ENCODE results near the gene ARAP1.
"Not testable (repeated sequence)": the region's sequence is repeated elsewhere in the genome, so short reads cannot be mapped to it uniquely, and the experiment has no call there.

ARAP1 gene

DNA sequence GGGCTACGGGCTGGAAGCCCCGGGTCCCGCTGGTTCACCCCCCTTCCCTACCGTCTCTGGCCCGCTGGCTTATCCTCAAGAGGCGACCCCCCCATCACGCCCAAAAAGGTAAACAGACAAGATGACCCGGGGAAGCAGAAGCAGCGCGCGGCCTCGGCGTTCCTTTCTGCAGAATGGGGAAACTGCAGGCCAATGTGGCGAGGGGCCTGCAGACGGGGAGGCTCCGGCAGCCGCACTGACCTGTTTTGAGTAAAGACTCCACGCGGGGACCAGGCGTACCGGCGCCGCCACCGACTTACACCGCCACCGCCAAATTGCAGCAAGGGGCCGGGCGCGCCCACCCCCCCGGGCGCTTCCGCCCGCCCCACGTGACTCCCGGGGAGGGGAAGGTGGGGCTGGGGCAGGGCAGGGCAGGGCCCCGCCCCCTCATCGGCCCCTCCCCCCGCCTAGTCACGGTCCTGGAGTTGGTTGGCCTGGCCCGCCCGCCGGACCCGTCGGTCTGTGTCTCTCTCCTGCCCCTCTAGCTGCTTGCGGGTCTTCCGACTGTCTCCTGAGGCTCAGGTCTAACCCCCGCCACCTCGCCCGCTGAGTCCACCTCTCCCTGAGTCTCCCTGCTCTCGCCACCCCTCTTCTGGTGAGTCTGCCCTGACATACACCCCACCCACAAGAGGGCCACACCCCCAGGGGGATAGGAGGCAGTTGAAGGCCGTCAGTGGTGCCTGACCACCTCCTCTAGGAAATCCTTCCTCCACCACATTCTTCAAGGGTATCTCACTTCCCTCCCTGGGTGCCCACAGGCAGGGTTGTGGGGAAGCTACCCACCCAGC lies at the start of gene ARAP1:
TSS of gene ARAP1 (minus strand) at position 321 of the 827 bp plus-strand sequence. CDS start 25,280 bp downstream, outside the sequence.
- peak; percentile 91 for DNase-seq

DNA sequence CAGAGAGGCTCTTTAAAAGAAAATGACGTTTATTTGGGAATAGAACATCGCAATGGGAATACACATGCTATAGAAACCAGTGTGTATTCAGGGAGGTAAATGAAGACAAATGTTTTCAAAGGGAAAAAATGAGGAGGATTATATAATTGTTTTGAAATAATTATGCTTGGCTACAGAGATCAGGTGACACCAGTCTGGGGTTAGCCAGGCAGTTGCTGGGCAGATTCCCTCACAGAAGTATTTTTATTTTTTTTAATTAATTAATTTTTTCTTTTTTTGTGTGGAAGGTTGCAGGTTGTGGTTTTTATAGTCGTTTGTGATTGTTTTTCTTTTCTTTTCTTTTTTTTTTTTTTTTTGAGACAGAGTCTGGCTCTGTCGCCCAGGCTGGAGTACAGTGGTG lies 47.2 kb upstream of the ARAP1 start:
- no peak for DNase-seq

DNA sequence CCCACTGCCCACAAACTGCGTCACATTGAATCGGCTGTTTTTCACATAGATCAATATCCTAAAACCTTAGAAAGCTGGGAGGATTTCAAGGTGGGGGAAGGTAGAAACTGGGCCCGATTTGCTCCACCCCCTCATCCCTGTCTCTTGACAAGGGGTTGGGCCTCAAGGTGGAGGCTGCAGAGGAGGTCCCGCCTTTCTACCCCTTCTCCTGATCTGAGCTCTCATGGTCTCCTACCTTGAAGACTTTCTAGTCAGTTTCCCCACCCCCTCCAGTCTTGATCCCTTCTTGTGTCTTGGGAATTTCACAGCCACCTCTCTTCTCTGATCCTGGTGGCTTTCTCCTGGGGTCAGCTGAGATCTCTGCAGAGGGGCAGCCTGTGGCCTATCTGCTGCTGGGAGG lies 46.2 kb upstream of the ARAP1 start:
- DNase-seq: no peak

DNA sequence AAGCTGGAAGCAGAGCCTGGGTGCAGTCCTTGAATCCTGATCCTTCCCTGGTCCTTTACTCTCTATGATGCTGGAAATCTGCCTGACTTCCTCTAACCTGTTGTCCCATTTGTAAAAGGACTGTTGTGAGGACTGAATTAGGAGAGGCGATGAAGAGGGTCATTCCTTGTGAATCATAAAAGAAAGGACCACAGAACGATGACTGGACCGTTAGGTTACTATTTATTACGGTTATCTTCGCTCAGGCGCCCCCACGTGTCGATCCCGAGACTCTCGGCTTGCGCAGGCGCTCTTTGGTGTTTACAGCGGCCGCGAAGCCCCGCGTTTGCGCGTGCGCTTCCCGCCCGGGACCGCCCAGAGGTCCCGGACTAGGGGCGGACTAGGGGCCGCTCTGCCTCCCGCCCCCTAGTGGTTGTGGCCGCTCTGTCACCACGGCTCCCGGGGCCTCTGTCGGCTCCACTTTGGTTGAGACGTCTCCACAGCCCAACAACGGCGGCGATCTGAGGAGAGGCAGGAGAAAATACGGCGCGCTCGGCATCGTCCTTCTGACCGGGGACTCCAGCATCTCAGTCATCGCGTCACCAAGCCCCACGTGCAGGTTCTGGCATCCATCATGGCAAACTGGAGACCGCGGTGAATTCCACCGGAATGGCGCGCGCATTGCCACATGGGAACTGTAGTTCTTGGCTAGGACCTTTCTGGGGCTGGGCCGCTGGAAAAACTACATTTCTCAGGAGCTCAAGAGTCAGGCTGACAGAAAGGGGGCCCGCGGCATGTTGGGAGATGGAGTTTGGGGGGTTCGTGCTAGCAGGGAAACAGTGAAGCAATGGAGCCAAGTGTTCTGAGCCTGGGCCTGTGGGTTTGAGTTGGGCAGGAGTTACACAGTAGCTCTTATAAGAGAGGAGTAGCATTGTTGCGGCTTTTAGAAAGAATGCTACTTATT lies 41.5 kb upstream of the ARAP1 start, which contains the start of gene STARD10:
TSS of gene STARD10 (minus strand) at position 623 of the 943 bp plus-strand sequence. CDS start 12,866 bp downstream, outside the sequence.
- peak; percentile 98 for DNase-seq

DNA sequence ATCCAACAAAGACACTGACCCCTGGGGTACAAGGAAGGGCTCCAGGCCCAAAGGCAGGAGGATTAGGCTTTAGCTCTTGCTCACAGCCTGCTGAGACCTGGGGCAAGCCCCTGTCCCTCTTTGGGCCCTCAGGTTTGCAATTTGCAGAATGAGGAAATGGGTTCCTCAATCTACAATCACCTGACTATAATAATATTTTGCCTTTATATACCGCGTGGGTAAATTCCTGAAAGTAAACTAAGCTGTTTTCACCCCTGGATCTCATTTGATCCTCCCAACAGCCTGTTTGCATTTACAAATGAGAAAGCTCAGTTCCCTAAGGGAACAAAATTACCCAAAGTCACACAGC lies 40.8 kb upstream of the ARAP1 start:
- DNase-seq: no peak

DNA sequence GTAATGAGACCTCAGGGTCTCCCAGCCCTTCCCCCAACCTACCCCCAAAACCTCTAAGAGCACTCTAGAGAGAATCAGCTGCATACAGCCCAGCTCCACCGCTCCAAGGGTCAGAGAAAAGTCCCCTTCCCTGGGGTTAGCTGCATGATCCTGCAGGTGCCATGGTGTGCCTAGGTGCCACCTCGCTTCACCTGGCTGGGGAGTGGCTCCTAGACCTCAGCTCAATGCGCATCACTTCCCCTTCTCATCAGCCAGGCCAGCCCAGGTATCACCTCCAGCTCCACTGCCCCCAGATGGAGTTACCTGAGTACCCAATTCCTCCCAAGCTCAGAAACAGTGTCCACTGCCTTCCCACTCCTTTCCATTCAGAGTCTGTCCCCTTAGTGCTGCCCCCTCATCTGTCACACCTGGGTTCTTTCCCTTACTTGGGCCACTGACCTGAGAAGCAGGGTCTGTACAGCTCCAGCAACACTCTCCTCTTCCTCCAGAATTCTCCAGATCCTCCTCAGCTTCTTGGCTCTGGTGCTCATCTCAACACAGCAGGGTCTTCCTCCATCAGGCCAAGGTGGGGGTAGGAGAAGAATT lies 40.3 kb upstream of the ARAP1 start:
- DNase-seq: no peak

DNA sequence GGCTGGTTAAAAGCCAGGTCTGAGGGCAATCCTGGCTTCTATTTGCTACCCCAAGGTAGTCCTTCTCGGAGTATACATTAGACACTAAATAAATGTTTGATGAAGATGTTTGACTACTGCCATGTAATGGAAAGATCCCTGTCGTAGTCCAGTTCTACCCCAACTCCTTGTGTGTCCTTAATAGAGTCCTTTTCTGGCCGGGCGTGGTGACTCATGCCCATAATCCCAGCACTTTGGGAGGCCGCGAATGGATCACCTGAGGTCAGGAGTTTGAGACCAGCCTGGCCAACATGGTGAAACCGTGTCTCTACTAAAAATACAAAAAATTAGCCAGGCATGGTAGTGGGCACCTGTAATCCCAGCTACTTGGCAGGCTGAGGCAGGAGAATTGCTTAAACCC lies 39.0 kb upstream of the ARAP1 start:
- DNase-seq: not testable (repeated sequence)

DNA sequence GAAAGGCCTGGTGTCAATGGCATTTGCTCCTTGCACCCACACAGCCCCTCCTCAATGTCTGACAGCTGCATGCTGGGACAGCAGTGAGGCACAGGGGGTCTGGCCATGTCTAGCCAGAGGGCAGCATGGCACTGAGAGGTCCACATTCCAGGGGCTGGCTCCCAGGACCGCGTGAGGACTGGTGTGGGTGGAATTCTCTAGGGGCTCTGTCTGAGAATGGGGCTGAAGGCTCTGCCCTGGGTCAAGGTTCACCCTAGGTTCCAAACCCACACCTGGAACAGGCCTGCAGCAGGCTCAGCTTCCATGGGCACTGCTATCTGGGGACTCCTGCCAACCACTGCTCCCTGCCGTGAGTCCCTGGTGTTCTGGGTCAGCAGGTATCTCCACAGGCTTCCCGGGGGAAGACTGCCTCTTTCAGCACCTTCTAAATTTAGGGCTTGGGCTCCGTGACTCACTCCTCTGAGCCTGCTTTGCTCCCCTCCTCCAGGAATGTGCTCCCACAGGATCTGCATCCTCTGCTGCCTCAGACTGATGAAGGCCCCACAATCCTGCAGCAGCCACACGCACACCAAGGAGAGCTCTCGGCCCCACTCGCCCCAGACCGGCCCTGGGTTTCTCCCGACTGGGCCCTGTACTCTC lies 37.4 kb upstream of the ARAP1 start:
- DNase-seq: no peak

DNA sequence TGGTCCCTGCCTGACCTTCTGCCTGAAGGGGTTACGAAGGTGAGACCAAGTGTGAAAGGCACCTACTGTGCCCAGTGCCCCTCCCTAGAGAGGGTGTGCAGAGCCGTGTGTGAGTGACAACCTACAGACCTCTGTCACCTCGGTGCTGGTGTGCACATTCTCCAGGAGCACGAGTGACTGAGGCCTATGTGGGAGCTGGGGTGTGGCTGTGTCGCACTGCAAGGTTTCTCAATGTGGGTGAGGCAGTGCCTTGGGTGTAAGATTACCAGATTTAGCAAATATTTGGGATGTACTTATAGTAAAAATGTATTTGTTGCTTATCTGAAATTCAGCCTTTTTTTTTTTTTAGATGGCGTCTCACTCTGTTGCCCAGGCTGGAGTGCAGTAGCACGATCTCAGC lies 36.0 kb upstream of the ARAP1 start:
- DNase-seq: no peak

DNA sequence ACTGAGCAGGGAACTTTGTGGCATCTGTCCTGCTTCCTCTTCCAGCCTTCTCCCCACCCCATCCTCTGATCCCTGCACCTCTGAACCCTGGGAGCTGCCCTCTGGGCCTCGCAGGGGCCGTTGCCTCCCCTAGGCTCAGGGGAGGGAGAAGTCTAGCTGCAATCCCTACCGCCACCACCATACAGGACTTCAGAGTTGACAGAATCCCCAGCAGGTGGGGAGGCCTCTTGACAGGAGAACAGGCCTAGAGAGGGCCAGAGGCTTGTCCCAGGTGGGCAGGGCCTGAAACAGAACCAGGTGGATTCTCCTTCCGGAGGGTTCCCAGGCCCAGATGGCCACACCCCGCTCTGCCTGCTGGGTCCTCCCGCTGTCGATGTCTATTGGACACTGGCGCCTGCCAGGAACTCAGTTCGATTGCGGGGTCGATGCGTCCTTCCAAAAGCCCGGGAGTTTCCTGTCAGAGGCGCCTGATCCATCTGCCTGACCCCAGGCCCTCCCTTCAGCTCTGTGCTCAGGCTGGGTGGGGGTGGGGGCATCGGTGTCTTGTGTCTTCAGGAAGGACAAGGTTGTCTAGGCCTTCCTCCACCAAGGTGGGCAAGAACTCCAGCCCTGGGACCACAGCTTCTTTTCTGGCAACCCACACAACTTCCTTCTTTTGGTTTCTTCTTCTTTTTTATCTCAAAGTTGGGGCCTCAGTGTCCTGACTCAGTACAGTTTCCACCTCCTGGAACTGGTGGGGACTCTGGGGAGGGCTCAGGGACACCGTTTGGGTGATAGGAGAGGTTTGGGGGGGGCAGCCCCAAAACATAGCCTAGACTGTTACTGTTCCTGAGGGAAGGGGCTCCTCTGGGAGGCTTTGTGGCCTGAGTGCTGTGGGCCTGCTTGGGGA lies 35.3 kb upstream of the ARAP1 start:
- peak; percentile 83 for DNase-seq

DNA sequence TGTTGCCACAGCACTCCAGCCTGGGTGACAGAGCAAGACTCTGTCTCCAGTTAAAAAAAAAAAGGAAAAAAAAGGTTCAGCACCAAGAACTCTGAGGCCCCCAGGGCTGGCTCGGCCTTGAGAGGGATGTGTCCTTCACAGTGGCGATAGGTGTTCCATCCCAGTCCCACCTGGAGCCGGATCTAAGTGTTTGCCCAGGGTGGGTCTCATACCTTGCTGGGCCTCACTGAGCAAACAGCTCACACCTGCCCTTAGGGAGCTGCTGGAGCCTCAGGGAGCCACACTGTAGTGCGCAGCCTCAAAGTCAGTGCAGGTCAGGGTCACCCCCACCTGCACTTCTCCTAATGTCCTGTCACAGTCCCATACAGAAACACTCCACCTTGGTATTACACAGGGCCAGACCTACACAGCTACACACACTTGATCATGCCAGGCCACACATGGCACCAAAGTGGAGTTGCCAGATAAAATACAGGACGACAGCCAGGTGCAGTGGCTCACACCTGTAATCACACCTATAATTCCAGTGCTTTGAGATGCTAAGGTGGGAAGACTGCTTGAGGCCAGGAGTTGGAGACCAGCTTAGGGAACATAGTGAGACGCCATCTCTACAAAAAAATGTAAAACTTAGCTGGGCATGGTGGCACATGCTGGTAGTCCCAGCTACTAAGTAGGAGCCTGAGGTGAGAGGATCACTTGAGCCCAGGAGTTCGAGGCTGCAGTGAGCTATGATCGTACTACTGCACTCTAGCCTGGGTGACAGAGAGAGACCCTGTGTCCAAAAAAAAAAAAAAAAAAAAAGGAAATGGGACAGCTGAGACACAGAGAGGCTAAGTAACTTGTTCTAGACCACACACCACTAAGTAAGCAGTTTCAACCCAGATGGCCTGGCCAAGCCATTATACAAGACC lies 34.4 kb upstream of the ARAP1 start:
- DNase-seq: no peak

DNA sequence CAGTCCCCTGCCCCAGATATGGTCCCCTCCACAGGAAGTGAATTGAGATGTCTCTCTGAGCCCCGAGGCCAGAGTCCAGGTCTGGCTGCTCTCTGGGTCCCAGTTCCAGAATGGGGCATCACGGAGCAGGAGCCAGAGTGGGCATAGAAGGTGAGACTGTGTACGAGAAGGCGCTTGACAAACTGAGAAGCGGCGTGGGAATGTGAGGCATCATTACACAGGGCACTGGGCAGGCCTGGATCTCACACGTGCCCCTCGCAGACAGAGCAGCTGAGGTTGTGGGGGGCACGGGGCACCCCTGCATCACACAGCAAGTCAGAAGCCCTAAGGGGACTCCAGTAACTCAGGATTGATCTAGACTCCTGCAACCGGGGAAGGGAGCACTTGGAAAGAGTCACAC lies 32.5 kb upstream of the ARAP1 start:
- no peak for DNase-seq

DNA sequence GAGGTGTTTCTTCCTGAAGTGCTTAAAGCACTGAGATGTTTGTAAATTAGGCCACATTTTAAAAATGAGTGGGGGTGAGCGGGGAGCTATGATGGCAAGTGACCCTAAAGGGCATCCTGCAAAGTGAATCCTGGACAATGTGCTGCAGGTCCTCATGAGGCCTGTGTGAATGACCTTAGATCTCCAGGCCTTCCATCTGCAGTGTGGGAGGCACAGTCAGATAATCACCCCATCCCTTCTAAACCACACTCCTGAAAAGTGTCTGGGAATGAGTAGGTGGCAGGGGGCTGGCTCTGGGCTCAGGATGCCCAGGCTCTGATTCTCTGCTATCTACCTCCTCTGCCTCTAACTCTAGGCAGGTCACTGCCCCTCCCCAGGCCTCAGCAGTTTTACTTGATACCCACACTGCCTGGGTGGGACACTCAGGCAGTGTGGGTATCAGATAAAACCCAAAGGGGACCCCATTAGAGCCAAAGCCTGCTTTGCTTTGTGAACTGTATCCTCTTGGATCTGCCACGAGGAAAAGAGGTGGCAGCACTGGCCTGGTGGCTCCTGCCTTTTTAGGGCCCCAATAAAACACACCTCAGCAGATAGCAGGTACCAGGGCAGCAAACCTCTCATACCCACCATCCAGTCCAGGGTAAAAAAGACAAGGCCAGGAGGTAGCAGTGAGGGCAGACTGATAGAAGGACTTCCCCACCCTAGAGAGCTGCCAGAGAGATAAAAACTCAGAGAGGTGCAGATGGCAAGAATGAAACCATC lies 31.1 kb upstream of the ARAP1 start:
- no peak for DNase-seq

DNA sequence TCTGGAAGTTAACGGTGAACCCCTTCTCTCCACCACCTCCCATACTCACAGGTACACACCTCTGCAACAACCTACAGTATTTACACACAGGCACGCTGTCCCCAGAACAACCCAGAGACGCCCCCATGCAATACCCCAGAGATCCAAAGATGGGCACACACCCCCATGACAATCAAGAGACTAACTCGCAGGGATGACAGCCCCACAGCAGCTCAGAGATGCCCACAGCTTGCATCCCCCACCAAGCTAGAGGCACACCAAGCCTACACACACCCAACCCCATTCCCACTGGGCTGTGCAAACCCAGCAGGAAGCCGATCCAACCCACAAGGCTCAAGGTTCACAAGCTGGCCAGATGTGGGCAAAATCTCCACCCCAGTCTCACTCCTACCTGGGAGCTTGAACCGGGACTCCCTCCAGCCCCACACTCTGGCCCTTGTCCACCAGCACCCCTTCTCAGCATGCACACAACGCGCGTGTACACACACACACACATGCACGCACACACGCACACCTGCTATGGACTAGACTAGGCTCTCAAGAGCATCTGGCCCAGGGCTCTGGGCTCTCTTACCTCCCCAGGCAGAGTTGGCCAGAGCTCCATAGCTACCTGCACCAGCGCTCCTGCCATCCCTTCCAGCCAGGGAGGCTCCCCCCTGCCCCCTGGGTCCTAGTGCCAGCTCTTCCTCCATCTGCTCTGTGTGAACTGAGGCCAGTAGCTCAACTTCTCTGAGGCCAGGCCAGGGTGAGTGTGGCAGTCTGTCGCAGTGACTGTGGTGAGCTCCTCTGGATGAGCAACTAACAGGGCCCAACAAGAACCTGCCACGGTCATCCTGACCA lies 30.1 kb upstream of the ARAP1 start:
- DNase-seq: no peak

DNA sequence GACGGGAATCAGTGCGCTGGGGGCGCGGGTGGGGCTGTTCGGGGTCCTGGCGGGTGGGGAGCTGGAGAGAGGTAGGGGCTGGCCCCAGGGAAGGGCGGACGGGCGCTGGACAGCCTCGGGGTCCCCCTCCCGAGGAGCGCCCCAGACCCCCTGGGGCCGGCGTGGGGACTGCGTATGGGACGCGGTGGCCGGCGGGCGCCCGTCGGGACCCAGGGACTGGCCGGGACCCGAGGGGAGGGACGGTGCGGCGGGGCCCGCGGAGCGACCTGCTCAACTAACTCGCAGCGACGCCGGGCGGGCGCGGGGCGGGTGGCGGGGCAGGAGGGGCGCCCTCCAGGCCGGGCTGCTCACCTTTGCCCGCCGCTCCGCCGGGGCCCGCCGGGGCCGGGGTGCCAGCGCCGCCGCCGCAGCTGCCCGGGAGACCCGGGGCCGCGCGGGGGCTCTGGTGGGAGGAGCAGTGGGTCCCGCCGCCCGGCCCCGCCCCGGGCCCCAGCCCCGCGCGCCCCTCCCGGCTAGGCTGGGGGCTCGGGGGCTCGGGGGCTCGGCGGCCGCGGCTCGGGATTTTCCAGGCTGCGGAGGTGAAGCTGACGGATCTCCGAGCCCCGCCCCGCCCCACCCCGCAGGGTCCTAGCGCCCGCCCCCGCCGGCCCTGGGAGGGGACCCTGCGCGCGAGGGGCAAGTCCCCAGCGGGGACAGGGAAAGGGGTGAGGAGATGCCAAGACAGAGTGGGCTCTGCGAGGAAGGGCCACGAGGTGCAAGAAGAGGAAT lies 29.3 kb upstream of the ARAP1 start:
- peak; percentile 47 for DNase-seq

DNA sequence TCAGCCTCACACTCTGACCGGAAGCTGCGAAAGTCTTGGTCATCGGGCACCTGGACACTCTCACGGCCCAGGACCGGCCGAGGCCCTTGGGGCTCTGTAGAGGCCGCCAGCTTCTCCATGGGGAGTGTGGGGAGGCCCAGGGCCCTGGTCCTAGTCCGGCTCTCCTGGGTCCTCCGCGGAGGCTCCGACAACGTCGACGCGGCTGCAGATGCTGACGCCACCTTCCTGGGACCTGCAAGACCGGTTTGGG lies 28.8 kb upstream of the ARAP1 start:
- DNase-seq: no peak

DNA sequence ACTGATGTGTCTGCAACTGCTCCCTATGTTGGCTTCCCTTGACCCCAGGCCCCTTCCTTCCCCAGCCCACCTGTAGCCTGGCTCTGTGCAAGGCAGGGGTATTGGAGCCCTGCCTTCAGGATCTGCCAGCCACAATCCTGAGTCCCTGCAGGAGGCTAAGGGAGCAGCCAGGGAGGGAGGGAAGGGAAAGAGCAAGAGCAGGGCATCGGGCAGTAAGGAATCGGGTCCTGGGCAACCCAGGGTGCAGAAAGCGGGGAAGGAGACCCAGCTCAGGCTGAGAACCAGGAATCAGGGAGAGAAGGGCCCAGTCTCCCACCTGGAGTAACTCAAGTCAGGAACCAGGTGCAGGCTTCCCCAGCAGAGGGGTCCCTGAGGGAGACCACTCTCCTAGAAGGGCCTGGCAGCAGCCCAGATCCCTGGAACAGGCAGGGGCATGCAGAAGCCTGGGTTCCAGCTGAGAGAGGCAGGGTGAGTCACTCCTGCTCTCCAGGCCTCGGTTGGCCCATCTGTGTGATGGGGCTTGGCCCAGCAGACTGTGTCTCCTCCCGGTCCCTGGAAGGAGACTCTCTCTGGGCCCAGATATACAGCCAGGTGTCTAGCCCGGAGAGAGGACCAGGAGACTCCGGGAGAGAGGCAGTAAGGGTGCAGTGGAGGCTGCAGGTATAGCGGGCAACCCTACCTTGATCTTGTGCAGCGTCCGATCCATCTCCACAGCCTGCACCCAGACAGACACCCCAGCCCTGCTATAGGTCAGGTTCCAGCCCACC lies 28.3 kb upstream of the ARAP1 start:
- DNase-seq: no peak
